Prostate gland (tissue), 2 donors: Measurements from ENCODE around the gene TNRC6C.

Source experiments
- CTCF ChIP-seq, 4 experiments: fragments of 200-600 bp in 2 of 4; fragments of 450-650 bp in 2 of 4; sonication (generic) in 2 of 4; IDR thresholded peaks; 1 replicate in 3 of 4; 2 replicates in 1 of 4; pipeline ENCODE4 v1.5.1; 2016 to 2019; ENCODE audit warnings: antibody characterized with exemption in 4 of 4, mild to moderate bottlenecking in 2 of 4, moderate library complexity in 2 of 4
- POLR2A ChIP-seq: fragments of 450-650 bp; IDR thresholded peaks from one replicate; pipeline ENCODE4 v1.6.1; 2016; ENCODE audit warnings: antibody characterized with exemption, mild to moderate bottlenecking
- POLR2AphosphoS5 ChIP-seq: sonication (generic); formaldehyde crosslinking; IDR thresholded peaks from one replicate; pipeline ENCODE4 v1.6.1; 2017; ENCODE audit warnings: antibody characterized with exemption

- TF ChIP-seq CTCF (IDR thresholded peaks at IDR 0.05) (no peak), POLR2AphosphoS5 (no peak), POLR2A (no peak)
Observed at GRCh38 chr17:77933777-77934398, 24.6 kb upstream of the TNRC6C start.
